ENCODE data around the gene BLTP2.
"Not testable (repeated sequence)": the region's sequence is repeated elsewhere in the genome, so short reads cannot be mapped to it uniquely, and the experiment has no call there.

Gene BLTP2

GRCh38 chr17:28648698-28649097, 3.7 kb upstream of the BLTP2 start:
- no peak for DNase-seq (ENCODE audit: extremely low read depth in 1 of 2, low read depth in 1 of 2)

- DNase-seq (ENCODE audit: extremely low read depth in 1 of 2, low read depth in 1 of 2) = no peak
Observed at GRCh38 chr17:28646039-28646754, 1.2 kb upstream of the BLTP2 start.

GRCh38 chr17:28645576-28645939, 600 bp upstream of the BLTP2 start:
- DNase-seq (ENCODE audit: extremely low read depth in 1 of 2, low read depth in 1 of 2) = no peak

- DNase-seq (ENCODE audit: extremely low read depth in 1 of 2, low read depth in 1 of 2) = no peak
Observed at GRCh38 chr17:28643983-28644786, 773 bp downstream of the BLTP2 start.

- no peak for DNase-seq (ENCODE audit: extremely low read depth in 1 of 2, low read depth in 1 of 2)
Observed at GRCh38 chr17:28641579-28641978, 3.4 kb downstream of the BLTP2 start.

- no peak for DNase-seq (ENCODE audit: extremely low read depth in 1 of 2, low read depth in 1 of 2)
Observed at GRCh38 chr17:28635506-28635905, 9.5 kb downstream of the BLTP2 start.

- DNase-seq (ENCODE audit: extremely low read depth in 1 of 2, low read depth in 1 of 2) = no peak
Observed at GRCh38 chr17:28634206-28634865, 10.6 kb downstream of the BLTP2 start.

- DNase-seq (ENCODE audit: extremely low read depth in 1 of 2, low read depth in 1 of 2) = no peak
Observed at GRCh38 chr17:28626818-28627217, 18.1 kb downstream of the BLTP2 start.

- no peak for DNase-seq (ENCODE audit: extremely low read depth in 1 of 2, low read depth in 1 of 2)
Observed at GRCh38 chr17:28624148-28624547, 20.8 kb downstream of the BLTP2 start.

GRCh38 chr17:28623696-28624095, 21.3 kb downstream of the BLTP2 start:
- DNase-seq (ENCODE audit: extremely low read depth in 1 of 2, low read depth in 1 of 2) = no peak

- no peak for DNase-seq (ENCODE audit: extremely low read depth in 1 of 2, low read depth in 1 of 2)
Observed at GRCh38 chr17:28622186-28622585, 22.8 kb downstream of the BLTP2 start.

- no peak for DNase-seq (ENCODE audit: extremely low read depth in 1 of 2, low read depth in 1 of 2)
Observed at GRCh38 chr17:28620010-28620409, 24.9 kb downstream of the BLTP2 start.

GRCh38 chr17:28618464-28618863, 26.5 kb downstream of the BLTP2 start:
- no peak for DNase-seq (ENCODE audit: extremely low read depth in 1 of 2, low read depth in 1 of 2)

- DNase-seq (ENCODE audit: extremely low read depth in 1 of 2, low read depth in 1 of 2) = no peak
Observed at GRCh38 chr17:28616281-28616680, 28.7 kb downstream of the BLTP2 start.

- no peak for DNase-seq (ENCODE audit: extremely low read depth in 1 of 2, low read depth in 1 of 2)
Observed at GRCh38 chr17:28615260-28615940, 29.6 kb downstream of the BLTP2 start.

- DNase-seq (ENCODE audit: extremely low read depth in 1 of 2, low read depth in 1 of 2) = no peak
Observed at GRCh38 chr17:28613931-28614381, 31.0 kb downstream of the BLTP2 start, which contains the start of gene RSKR. Gene RSKR, minus strand, starts transcription at chr17:28614185. Its CDS starts 24 bp downstream, at chr17:28614161.

GRCh38 chr17:28612936-28613872, 31.8 kb downstream of the BLTP2 start:
- DNase-seq (ENCODE audit: extremely low read depth in 1 of 2, low read depth in 1 of 2) = peak in 1 of 2 donors; percentile 21

GRCh38 chr17:28612531-28612930, 32.4 kb downstream of the BLTP2 start:
- no peak for DNase-seq (ENCODE audit: extremely low read depth in 1 of 2, low read depth in 1 of 2)

GRCh38 chr17:28610376-28610775, 34.6 kb downstream of the BLTP2 start:
- no peak for DNase-seq (ENCODE audit: extremely low read depth in 1 of 2, low read depth in 1 of 2)

- DNase-seq (ENCODE audit: extremely low read depth in 1 of 2, low read depth in 1 of 2) = not testable (repeated sequence)
Observed at GRCh38 chr17:28604031-28604430, 40.9 kb downstream of the BLTP2 start.

Measured in activated CD8-positive, alpha-beta memory T cell treated with anti-CD3 and anti-CD28 coated beads for 1 hour (primary cell).